Measurements from ENCODE around the gene PLXDC2.

The PLXDC2 gene

GRCh38 chr10:19937989-19938388, 121.8 kb downstream of the PLXDC2 start:
- DNase-seq (ENCODE audit: low read depth) = no peak

- DNase-seq (ENCODE audit: low read depth) = no peak
Measured at GRCh38 chr10:19941206-19941880, 125.1 kb downstream of the PLXDC2 start.

GRCh38 chr10:19944911-19945663, 128.9 kb downstream of the PLXDC2 start:
- DNase-seq (ENCODE audit: low read depth) = no peak

GRCh38 chr10:19946245-19946644, 130.0 kb downstream of the PLXDC2 start:
- DNase-seq (ENCODE audit: low read depth) = no peak

- no peak for DNase-seq (ENCODE audit: low read depth)
Measured at GRCh38 chr10:19946791-19947190, 130.6 kb downstream of the PLXDC2 start.

GRCh38 chr10:19947215-19947614, 131.0 kb downstream of the PLXDC2 start:
- DNase-seq (ENCODE audit: low read depth) = no peak

GRCh38 chr10:19947656-19948055, 131.4 kb downstream of the PLXDC2 start:
- no peak for DNase-seq (ENCODE audit: low read depth)

GRCh38 chr10:19952224-19953010, 136.2 kb downstream of the PLXDC2 start:
- DNase-seq (ENCODE audit: low read depth) = no peak

- DNase-seq (ENCODE audit: low read depth) = no peak
Measured at GRCh38 chr10:19954601-19955000, 138.4 kb downstream of the PLXDC2 start.

- DNase-seq (ENCODE audit: low read depth) = no peak
Measured at GRCh38 chr10:19956516-19957032, 140.3 kb downstream of the PLXDC2 start.

- no peak for DNase-seq (ENCODE audit: low read depth)
Measured at GRCh38 chr10:19958787-19959186, 142.6 kb downstream of the PLXDC2 start.

GRCh38 chr10:19961076-19962053, 145.1 kb downstream of the PLXDC2 start:
- no peak for DNase-seq (ENCODE audit: low read depth)

GRCh38 chr10:19964625-19965024, 148.4 kb downstream of the PLXDC2 start:
- DNase-seq (ENCODE audit: low read depth) = no peak

GRCh38 chr10:19966751-19967150, 150.5 kb downstream of the PLXDC2 start:
- no peak for DNase-seq (ENCODE audit: low read depth)

- DNase-seq (ENCODE audit: low read depth) = no peak
Measured at GRCh38 chr10:19967981-19968380, 151.7 kb downstream of the PLXDC2 start.

- no peak for DNase-seq (ENCODE audit: low read depth)
Measured at GRCh38 chr10:19968745-19969144, 152.5 kb downstream of the PLXDC2 start.

- no peak for DNase-seq (ENCODE audit: low read depth)
Measured at GRCh38 chr10:19970256-19970655, 154.0 kb downstream of the PLXDC2 start.

- DNase-seq (ENCODE audit: low read depth) = no peak
Measured at GRCh38 chr10:19970717-19971116, 154.5 kb downstream of the PLXDC2 start.

GRCh38 chr10:19971343-19972052, 155.3 kb downstream of the PLXDC2 start:
- no peak for DNase-seq (ENCODE audit: low read depth)

GRCh38 chr10:19974138-19974537, 157.9 kb downstream of the PLXDC2 start:
- no peak for DNase-seq (ENCODE audit: low read depth)

GRCh38 chr10:19974554-19974953, 158.3 kb downstream of the PLXDC2 start:
- DNase-seq (ENCODE audit: low read depth) = no peak

Data from HS-5 (cell line).